GM12878 (cell line): Measurements from ENCODE around the gene SCN5A. TPM values are rescaled to one million over a fixed set of nuclear protein-coding genes. Genes with fewer than 3 reads are reported as not detected.

Experiments
- ATAC-seq: fragments of 200-7000 bp; cut with Tn5 transposase; 3 replicates; pipeline ENCODE4 v1.9.1; 2020; ENCODE audit warnings: mild to moderate bottlenecking, moderate library complexity
- BruUV-seq: library from RNA; stranded (reverse); fragments of 400-500 nt; replicated peaks from 2 replicates; lab custom pipeline; 2021; lab: Mats Ljungman, UMichigan
- CTCF ChIA-PET: fragments of 300-600 bp; sonication (Branson Sonifier 250); formaldehyde crosslinking; extraction: SDS; loops from one replicate; lab custom pipeline; 2021; ENCODE audit warnings: inconsistent platforms; lab: Yijun Ruan, JAX
- POLR2A ChIA-PET: fragments of 350-600 bp; formaldehyde crosslinking; extraction: SDS; loops from one replicate; lab custom pipeline; 2021; ENCODE audit warnings: inconsistent platforms; lab: Charles Lee
- RAD21 ChIA-PET: fragments of 300-600 bp; sonication (Branson Sonifier 250); formaldehyde crosslinking; loops from one replicate; lab custom pipeline; 2023; ENCODE audit warnings: antibody characterized with exemption; ENCODE audit not compliant: unreplicated experiment; lab: Charles Lee
- SMC1A ChIA-PET: fragments of 300-600 bp; sonication (Branson Sonifier 250); formaldehyde crosslinking; loops from one replicate; lab custom pipeline; 2023; ENCODE audit not compliant: unreplicated experiment, uncharacterized antibody; lab: Charles Lee
- DNase-seq: peaks from one replicate; pipeline ENCODE4 v3.0.0-alpha.2; 2011; ENCODE audit warnings: low read depth, low spot score
- FAIRE-seq: peaks from 3 replicates; lab custom pipeline; 2011; peaks lifted over from hg19 to GRCh38; lab: Jason Lieb, UNC
- H2AFZ ChIP-seq: 2 replicates; pipeline ENCODE4 v1.6.0; 2011; ENCODE audit warnings: low read depth, low read length, control low read depth; ENCODE audit not compliant: control insufficient read depth
- H3K27ac ChIP-seq: 2 replicates; pipeline ENCODE4 v1.5.1; 2011; ENCODE audit warnings: control low read depth; ENCODE audit not compliant: control insufficient read depth, insufficient read depth
- H3K27me3 ChIP-seq, 2 experiments: replicated peaks in 1 of 2; 2 replicates each; pipeline versions ENCODE4 v1.6.0 to v1.6.1; 2011; ENCODE audit warnings: low read length in 1 of 2; ENCODE audit not compliant: control insufficient read depth in 2 of 2, insufficient read depth in 2 of 2
- H3K36me3 ChIP-seq, 2 experiments: 2 replicates each; pipeline ENCODE4 v1.5.1; 2011; ENCODE audit warnings: low read length in 1 of 2; ENCODE audit not compliant: control insufficient read depth in 2 of 2, insufficient read depth in 2 of 2
- H3K4me1 ChIP-seq: 2 replicates; pipeline ENCODE4 v1.6.1; 2011; ENCODE audit warnings: mild to moderate bottlenecking, low read length, moderate library complexity, mixed read lengths; ENCODE audit not compliant: control insufficient read depth, insufficient read depth
- H3K4me2 ChIP-seq: 2 replicates; pipeline ENCODE4 v1.6.0; 2011; ENCODE audit warnings: control low read depth; ENCODE audit not compliant: control insufficient read depth, insufficient read depth
- H3K4me3 ChIP-seq: fragments of 200-600 bp; sonication (generic); 2 replicates; pipeline ENCODE4 v1.5.1; 2016
- H3K79me2 ChIP-seq: 2 replicates; pipeline ENCODE4 v1.6.0; 2011; ENCODE audit warnings: low read length; ENCODE audit not compliant: control insufficient read depth, insufficient read depth
- H3K9ac ChIP-seq: 2 replicates; pipeline ENCODE4 v1.8.0; 2011; ENCODE audit warnings: low read length, control low read depth, mixed read lengths; ENCODE audit not compliant: control insufficient read depth, insufficient read depth
- H3K9me3 ChIP-seq: replicated peaks from 3 replicates; pipeline ENCODE4 v1.5.1; 2011; ENCODE audit warnings: mild to moderate bottlenecking, low read length; ENCODE audit not compliant: control insufficient read depth, insufficient read depth
- H4K20me1 ChIP-seq: 2 replicates; pipeline ENCODE4 v1.6.0; 2011; ENCODE audit not compliant: control insufficient read depth, insufficient read depth
- IKZF2 ChIP-seq, 2 experiments: fragments of 450-650 bp; IDR thresholded peaks; 2 replicates each; pipeline ENCODE4 v1.6.1; 2017; ENCODE audit warnings: mild to moderate bottlenecking in 2 of 2, moderate library complexity in 2 of 2
- KLF5 ChIP-seq: fragments of 450-650 bp; IDR thresholded peaks from 2 replicates; pipeline ENCODE4 v1.6.1; 2014; ENCODE audit warnings: mild to moderate bottlenecking; ENCODE audit not compliant: partially characterized antibody
- NRF1 ChIP-seq: conservative IDR thresholded peaks from 2 replicates; pipeline ENCODE4 v1.6.1; 2011; ENCODE audit warnings: mild to moderate bottlenecking, low read depth, low read length, improper control_type of control experiment
- RBBP5 ChIP-seq: fragments of 200-600 bp; sonication (generic); conservative IDR thresholded peaks from 2 replicates; pipeline ENCODE4 v1.6.1; 2016
- SUZ12 ChIP-seq: fragments of 200-600 bp; sonication (generic); IDR thresholded peaks from one replicate; pipeline ENCODE4 v1.6.1; 2018; ENCODE audit warnings: antibody characterized with exemption, mild to moderate bottlenecking; ENCODE audit not compliant: unreplicated experiment
- WGBS: methylation state at CpG from one replicate; pipeline ENCODE4 v1.1.6; 2016; ENCODE audit warnings: low lambda C conversion rate; ENCODE audit not compliant: insufficient replicate concordance, insufficient coverage; ENCODE audit errors: missing lambda C conversion rate; 5-methylcytosine and 5-hydroxymethylcytosine counted together
- in situ Hi-C: fragments of 300-500 bp; cut with MboI; formaldehyde crosslinking; loops from 9 replicates; pipeline ENCODE4 v1.14.3; 2018; ENCODE audit warnings: mixed read lengths
- intact Hi-C: fragments of 100-400 bp; cut with micrococcal nuclease; formaldehyde crosslinking; loops from one replicate; pipeline ENCODE4 v1.14.2; 2022; ENCODE audit not compliant: unreplicated experiment
- polyA plus RNA-seq, 11 experiments: library from polyadenylated mRNA; depleted of rRNA in 4 of 11; unstranded in 6 of 11; stranded (reverse) in 5 of 11; fragments of >200 nt; fragmentation: Nextera tagmentation in 4 of 11; fragmentation: Illumina TruSeq in 1 of 11; extraction: Ambion mirVana in 4 of 11; extraction: Trizol in 1 of 11; gene quantifications; 1 replicate in 1 of 11; 2 replicates in 10 of 11; pipeline versions ENCODE4 v1.2.1 to v1.2.3, GENCODE V29; 2011 to 2016; ENCODE audit warnings: inconsistent platforms in 2 of 11, missing spikeins in 2 of 11, low read depth in 1 of 11
- total RNA-seq, 4 experiments: library from RNA; depleted of rRNA in 3 of 4; stranded (reverse); fragments of >200 nt in 3 of 4; fragmentation: Illumina TruSeq in 1 of 4; extraction: Trizol in 1 of 4; gene quantifications; 2 replicates each; pipeline versions ENCODE4 v1.2.1 to v1.2.3, GENCODE V29; 2013 to 2021

The SCN5A gene
- total and polyA plus RNA-seq, 10 of the 15 experiments (the other 5 are each of a cell fraction or from before 2014, with no cell fraction given) = not detected

DNA sequence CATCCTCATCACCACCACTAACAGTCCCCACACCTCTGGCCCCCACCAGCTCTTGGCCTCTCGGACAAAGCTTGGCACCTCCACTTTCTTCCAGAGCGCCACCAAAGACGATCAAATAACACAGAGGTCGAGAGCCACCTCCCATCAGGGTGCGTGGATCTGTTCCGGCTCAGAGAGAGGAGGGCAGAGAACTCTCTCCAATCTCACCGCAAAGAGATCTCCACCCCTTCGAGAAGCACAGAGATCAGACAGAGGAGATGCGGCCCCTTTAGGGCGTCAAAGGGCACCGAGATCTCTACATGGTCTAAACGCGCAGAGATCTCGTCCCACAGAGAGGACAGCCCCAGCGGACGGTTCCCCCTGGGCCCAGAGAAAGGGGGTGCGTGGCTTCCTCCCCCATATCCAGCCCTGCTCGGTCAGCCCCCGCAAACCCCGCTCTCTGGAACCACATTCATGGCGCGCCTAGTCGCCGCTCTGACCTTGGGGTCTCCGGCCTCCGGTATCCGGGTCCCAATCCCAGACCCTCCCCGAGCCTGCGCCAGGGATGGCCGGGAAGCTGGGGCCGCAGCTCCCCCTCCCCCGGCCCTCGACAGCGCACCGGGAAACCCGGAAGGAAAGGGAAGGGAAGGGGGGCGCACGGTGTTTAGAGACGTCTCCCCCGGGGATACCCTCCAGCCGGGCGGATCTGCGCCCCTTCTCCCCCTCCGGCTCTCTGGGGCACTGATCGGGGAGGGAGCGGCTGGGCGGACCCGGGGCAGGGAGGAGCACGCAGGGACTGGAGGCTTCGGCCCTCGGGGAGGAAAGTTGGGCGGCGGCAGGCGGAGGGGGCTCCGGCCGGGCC is 608 bp downstream of the SCN5A start:
- TF ChIP-seq NRF1 = no peak
- peak; percentile 89 for TF ChIP-seq SUZ12
- Histone ChIP-seq H3K9me3 (no peaks in the 10 kb centered on the region; the same call in 2 of the 3 replicates), H4K20me1 (0 out of 2 replicates have a peak, but pooled peaks cover 2% of the 10 kb centered on the region), H3K4me2 (peak overlapping the region; percentile 58), H3K4me1 (no peaks in the 10 kb centered on the region; the same call in 1 of the 2 replicates), H3K4me3 (no peak overlapping the region), H3K79me2 (no peaks in the 10 kb centered on the region), H3K9ac (no peak overlapping the region), H2AFZ (no peak overlapping the region), H3K27me3 (peaks cover 9 to 12% of the 10 kb centered on the region in 2 experiments; a peak in 3 of 4 replicates), H3K27ac (no peak overlapping the region), H3K36me3 (no peaks in the 10 kb centered on the region)
- BruUV-seq = no TSS peak
- POLR2A ChIA-PET = no interaction called here
- DNase-seq (no peak), FAIRE-seq (no peak), ATAC-seq (no peak)
- in situ Hi-C loops = loop anchor here (5.0 kb wide), 1 partner anchor 127 kb away; no protein-coding TSS in a partner anchor
- intact Hi-C loops = loop anchor here (5.0 kb wide), 1 partner anchor 383 kb away; no protein-coding TSS in a partner anchor
- WGBS = 41% methylated on average over 44 of the region's 56 CpGs
- SMC1A ChIA-PET = interaction anchor here (0.8 kb wide), 1 partner anchor 351 kb away, joined by 3 read pairs; no protein-coding TSS in a partner anchor
- RAD21 ChIA-PET = no interaction called here
- CTCF ChIA-PET = no interaction called here

DNA sequence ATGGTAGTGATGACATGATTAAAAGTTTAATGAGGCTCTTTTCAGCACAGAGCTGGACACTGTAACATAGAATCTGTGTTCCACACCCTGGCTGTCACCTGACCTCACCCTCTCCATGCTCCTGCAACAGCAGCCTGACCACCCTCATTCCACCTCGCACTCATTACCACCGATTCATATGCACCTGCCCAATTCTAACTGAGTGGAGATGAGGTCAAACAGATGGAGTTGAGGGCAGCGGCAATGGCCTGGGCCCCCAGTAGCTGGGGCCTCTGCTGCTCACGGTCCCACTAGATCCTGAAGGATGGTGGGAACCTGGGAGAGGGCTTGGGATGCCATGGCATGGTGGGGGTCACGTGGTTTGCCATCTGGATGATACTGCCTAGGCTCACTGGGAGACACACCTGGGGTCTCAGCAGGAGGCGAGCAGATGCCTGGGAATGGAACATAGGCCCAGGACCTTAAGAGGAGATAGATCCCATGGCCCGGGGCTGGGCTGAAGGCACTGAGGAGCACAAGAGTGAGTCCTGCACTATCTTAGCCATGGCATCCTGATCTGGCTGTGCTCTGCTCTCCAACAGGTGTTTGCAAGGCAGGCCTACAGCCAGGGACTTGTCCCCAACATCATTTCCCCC is 1.3 kb downstream of the SCN5A start:
- RAD21 ChIA-PET = no interaction called here
- H3K9ac ChIP-seq = no peak overlapping the region
- H3K4me3 ChIP-seq = no peak overlapping the region
- H2AFZ ChIP-seq = no peak overlapping the region
- WGBS = 42% methylated on average over 7 of the region's 7 CpGs
- H3K79me2 ChIP-seq = no peaks in the 10 kb centered on the region
- no peaks in the 10 kb centered on the region for H3K36me3 ChIP-seq
- POLR2A ChIA-PET = no interaction called here
- ATAC-seq = no peak
- no peak overlapping the region for H3K27ac ChIP-seq
- intact Hi-C loops = loop anchor here (5.0 kb wide), 1 partner anchor 384 kb away; no protein-coding TSS in a partner anchor
- 0 out of 2 replicates have a peak, but pooled peaks cover 2% of the 10 kb centered on the region for H4K20me1 ChIP-seq
- H3K27me3 ChIP-seq = peaks cover 9 to 12% of the 10 kb centered on the region in 2 experiments; a peak in 3 of 4 replicates
- DNase-seq = no peak
- FAIRE-seq = no peak
- TF ChIP-seq RBBP5 (no peak), KLF5 (no peak), IKZF2 (IDR thresholded peaks at IDR 0.05) (no peak)
- no peak overlapping the region for H3K4me2 ChIP-seq
- H3K4me1 ChIP-seq = no peaks in the 10 kb centered on the region; the same call in 1 of the 2 replicates
- no peaks in the 10 kb centered on the region; the same call in 2 of the 3 replicates for H3K9me3 ChIP-seq
- CTCF ChIA-PET = interaction anchor here (0.7 to 2.9 kb wide), 4 partner anchors 33 to 382 kb away, joined by 3 to 19 read pairs (median 9); no protein-coding TSS in a partner anchor
- BruUV-seq = no TSS peak
- in situ Hi-C loops = loop anchor here (5.0 kb wide), 1 partner anchor 126 kb away; no protein-coding TSS in a partner anchor
- SMC1A ChIA-PET = interaction anchor here (0.8 kb wide), 1 partner anchor 352 kb away, joined by 3 read pairs; no protein-coding TSS in a partner anchor
